GM21528 (cell line): Measurements from ENCODE around the gene JAKMIP1.

ENCODE experiments used
- ATAC-seq: cut with Tn5 transposase; IDR thresholded peaks from one replicate; pipeline ENCODE4 v1.9.1; 2021; ENCODE audit warnings: mild to moderate bottlenecking, moderate library complexity; ENCODE audit not compliant: unreplicated experiment, low FRiP score

JAKMIP1 gene

DNA sequence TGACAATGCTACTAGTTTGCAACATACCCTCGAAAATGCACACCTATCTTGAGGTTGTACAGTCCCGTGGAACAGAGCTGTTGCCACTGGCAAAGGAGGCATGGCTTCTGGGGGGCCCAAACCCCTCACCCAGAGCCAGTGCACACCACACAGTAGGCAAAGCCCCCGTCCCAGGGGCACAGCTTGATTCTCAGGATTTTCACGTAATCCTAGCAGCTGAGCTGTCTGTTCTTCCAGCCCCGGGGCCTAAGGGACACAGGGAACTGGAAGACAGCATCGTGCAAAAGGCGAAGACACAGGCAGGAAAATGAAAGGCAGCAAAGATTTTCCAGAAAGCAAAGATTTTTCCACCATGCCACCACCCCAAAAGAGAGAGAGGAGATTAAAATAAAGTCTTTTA is 77.2 kb downstream of the JAKMIP1 start:
- no peak for ATAC-seq

DNA sequence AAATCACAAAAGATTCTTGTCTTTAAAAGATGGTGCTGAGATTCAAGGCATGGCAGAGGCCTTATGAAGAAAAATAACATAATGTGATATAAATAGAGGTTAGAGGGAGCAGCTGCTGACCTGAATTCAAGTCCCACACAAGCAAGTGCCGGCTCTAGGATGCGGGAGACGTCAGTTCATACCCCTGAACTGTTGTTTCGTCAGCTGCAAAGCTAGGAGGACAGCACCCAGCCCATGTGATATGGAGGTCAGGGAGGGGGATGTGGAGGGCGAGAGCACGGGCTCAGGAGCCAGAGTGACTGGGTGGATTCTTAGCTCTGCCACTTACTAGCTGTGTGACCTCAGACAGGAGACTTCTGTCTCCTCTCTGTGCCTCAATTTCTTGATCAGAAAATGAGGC is 77.9 kb downstream of the JAKMIP1 start:
- no peak for ATAC-seq

GRCh38 chr4:6121941-6122340 is 78.4 kb downstream of the JAKMIP1 start:
- ATAC-seq = no peak

DNA sequence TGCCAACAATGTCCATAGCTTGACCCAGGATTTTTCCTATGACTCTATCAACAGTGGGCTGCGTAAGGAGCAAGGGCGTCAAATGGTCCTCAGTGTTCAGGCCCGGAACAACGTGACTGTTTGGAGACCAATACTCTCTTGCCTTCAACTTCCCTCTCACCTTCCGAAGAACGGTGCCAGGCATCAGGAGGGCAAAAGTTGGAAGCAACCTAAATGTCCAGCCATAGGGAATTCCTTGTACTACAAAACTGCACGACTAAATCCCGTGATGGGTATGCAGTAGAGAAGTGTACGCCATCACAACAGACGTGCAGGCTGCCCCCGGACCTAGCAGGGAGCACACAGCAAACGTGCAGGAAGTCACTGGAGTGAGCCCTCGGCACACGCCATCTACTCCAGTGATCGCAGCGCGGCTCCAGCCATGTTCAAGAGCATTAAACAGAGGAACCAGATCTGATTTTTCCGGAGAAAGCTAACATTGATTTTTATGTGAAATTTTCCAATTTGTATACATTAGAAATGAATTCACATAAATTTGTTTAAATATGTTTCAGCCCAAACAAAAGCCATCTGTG is 79.0 kb downstream of the JAKMIP1 start:
- no peak for ATAC-seq

DNA sequence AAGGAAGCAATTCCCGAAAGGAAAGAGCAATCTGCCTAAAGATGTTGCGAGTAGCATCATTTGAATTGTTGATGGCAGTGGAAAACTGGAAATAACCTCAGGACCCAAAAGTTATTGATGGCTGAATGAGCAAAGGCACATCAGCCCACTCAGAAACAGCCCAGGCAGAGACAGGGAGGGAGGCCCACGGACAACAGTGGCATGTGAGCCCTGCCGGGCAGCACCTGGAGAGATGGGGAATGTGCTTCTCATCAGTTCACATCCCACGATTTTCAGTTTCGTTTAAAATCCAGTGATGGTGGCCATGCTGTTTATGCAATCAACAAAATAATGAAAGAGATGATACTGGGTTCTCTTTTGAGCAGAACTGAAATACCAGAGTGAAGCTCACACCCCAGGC is 80.0 kb downstream of the JAKMIP1 start:
- ATAC-seq = no peak

DNA sequence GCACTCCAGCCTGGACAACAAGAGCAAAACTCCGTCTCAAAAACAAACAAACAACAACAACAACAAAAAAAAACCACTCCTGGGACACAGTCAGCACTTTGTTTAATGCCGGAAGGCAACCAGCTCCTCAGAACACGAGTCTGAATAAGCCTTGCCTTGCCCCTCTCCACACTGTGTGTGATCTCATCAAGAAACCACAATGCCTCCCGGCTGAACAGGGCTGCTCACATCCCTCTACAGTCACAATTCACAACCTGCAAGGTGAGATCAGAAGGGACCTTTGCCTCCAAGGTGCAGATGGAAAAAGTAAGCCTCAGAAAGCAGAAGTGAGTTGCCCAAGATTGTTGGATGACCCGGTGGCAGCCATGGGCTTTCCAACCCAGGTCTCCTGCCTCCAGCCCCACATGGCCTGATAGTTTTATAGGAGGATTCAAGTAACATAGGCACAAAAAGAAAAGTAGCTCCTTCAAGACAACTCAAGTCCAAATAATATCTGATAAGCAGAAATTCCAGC is 80.8 kb downstream of the JAKMIP1 start:
- ATAC-seq = no peak

- ATAC-seq = no peak
These were observed 82.1 kb downstream of the JAKMIP1 start for GRCh38 chr4:6118201-6118600.

- ATAC-seq = no peak
These were observed 83.6 kb downstream of the JAKMIP1 start for GRCh38 chr4:6116696-6117285.

DNA sequence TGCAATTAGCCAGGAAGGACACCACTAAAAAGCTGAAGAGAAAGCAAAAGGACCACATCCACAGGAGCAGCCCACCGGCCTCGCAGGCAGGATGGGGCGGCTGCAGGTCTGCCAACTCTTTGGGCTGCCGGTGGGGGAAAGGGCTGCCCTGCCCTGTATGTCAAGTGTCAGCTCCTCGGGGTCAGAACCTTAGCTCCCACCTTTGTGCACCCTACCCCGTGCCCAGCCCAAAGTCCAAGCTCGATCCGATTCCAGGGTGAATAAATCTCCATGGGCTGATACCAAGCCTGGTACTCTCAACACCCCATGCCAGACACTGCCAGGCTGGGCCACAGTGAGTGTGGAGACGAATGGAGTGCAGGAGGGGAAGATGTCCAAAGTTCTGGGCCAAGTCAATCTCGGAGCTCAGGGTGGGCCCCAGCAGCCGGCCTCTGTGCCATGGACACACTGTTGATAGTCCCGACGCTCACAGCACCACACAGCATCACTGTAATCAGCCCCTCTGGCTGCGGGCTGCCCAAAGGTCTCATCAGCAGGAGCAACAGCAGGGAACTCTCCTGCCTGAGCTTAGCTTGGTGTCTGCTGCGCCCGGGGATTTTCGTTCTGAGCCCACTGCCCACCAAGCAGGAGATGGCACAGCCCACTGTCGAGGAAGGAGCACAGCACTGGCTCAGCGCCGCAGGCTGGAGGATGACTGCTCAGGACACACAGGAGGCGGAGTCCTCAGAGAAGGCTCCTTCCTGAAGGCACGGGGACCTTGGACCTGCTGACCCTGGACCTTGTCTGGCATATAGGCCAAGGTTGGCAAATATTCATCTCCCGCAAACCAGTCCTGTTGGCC is 84.4 kb downstream of the JAKMIP1 start:
- ATAC-seq = no peak

DNA sequence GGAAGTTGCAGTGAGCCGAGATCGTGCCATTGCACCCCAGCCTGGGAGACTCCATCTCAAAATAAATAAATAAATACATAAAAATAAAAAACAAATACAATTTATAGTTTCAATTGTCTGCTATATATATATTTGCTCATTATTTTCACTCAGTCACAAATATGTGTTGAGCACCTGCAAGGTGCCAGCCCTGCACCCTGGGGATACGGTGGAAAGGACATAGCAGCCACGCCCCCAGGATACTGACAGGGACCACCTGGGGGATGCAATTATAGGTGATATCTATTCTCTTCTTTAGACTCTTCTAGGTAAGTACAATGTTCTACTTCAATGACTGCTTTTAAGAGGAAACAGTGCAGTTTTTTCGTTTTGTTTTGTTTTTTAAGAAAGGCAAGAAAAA is 85.0 kb downstream of the JAKMIP1 start:
- ATAC-seq = no peak

DNA sequence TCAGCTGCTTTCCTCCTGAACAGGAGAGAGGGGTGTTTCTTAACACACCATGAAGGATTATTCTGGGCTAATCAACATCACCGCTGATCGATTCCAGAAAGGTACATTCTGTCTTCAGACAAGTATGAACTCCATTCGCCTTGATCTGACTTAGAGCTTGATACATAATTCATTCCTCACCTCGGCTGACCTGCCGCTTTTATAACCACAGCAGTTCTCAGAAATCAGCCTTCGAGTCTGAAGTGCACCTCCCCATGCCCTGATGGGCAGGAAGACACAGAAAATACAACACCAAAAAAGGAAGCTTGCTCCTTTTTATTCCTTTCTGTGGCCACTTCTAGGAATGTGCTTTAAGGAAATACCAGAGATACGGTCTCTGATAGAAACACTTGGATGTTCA is 85.7 kb downstream of the JAKMIP1 start:
- no peak for ATAC-seq

- no peak for ATAC-seq
These were observed 86.2 kb downstream of the JAKMIP1 start for GRCh38 chr4:6114181-6114580.

DNA sequence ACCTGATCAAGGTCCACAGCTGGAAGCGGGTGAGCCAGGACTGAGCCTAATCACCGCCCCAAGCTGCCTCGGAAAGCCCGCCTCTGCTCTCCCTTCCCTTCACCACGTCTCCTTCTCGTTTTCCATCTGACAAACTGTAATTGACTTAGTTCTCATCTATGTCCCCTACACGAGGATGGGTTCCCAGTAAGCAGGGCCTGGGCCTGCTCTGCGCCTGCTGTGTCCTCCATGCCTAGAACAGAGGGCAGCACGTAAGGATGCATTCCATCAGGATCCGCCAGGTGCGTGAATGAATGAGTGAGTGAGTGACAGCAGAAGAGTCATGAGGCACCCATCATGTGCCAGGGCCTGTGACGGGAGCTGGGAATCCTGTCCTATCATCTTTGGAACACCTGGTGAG is 86.7 kb downstream of the JAKMIP1 start:
- ATAC-seq = no peak

DNA sequence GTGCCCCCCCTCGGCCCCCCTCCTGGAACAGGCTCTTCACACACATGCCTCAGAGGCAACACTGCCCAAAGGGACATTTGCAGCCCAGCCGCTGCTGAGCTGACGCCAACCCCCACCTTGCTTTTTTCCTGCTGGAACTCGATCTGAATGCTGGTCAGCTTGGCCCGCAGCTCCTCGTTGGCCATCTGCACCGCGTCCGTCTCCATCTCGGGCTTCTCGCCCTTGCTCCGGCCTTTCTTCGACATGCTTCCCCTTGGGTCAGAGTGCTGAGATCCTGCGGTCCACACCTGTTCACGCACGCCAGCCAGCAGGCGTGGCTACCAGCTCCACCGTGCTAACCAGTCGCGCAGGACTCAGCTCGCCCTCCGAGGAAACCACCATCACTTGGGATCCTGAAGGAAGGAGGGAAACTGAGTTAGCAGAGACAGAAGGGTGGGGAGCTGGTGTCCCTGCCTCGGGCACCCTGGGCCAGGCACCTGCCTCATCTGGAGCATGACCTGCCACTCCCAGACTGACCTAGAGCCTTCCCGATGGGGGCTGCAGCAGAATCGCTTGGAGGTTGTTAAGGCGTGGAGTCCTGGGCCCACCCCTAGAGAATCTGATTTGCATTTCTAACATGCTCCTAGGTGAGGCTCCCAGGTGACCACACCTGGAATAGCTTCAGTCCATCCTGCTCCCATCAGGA is 87.6 kb downstream of the JAKMIP1 start:
- ATAC-seq = no peak

GRCh38 chr4:6111354-6111960 is 88.9 kb downstream of the JAKMIP1 start:
- ATAC-seq = no peak

DNA sequence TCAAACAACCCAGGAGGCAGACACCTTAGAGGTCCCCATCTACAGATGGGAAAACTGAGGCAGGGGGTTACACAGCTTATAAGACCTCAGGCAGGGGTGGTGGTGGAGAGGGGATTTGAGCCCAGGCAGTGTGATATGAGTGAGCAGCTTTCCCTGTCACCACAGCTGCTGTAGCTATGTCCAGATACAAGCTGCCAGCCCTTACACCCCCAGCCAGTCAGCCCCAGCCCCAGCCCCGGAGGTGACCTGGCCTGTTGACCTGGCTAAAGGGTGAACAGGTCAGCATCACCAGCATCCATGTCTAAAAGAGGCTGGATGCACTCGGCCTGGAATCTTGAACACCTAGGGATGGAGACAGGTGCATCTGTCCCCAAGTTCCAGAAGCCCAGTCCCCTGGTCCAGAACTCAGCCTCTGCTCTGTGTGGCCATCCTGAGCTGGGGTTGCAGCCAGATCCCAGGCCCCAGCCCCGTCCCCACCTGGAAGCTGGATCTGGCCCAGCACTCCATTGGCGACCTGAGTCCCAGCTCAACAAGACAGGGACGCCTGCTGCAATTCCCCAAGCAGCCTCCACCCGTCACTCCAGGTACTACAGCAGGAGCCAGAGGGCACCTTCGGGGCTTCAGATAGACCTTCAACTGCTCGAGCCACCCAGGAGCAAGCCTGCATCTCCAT is 89.5 kb downstream of the JAKMIP1 start:
- no peak for ATAC-seq

GRCh38 chr4:6109842-6110560 is 90.3 kb downstream of the JAKMIP1 start:
- no peak for ATAC-seq

GRCh38 chr4:6107886-6108285 is 92.5 kb downstream of the JAKMIP1 start:
- ATAC-seq = no peak

- ATAC-seq = no peak
These were observed 93.1 kb downstream of the JAKMIP1 start for GRCh38 chr4:6107114-6107791.
